GM21447 (cell line): ENCODE results near the gene RFPL4A.
"Not testable (repeated sequence)": the region's sequence is repeated elsewhere in the genome, so short reads cannot be mapped to it uniquely, and the experiment has no call there.

Experiments used
- ATAC-seq: cut with Tn5 transposase; IDR thresholded peaks from one replicate; pipeline ENCODE4 v1.9.1; 2021; ENCODE audit not compliant: unreplicated experiment

RFPL4A gene

GRCh38 chr19:55758797-55759196 is at the start of gene RFPL4A:
RFPL4A (plus strand) TSS chr19:55759097; CDS start chr19:55761801, 2,704 bp downstream.
- not testable (repeated sequence) for ATAC-seq

DNA sequence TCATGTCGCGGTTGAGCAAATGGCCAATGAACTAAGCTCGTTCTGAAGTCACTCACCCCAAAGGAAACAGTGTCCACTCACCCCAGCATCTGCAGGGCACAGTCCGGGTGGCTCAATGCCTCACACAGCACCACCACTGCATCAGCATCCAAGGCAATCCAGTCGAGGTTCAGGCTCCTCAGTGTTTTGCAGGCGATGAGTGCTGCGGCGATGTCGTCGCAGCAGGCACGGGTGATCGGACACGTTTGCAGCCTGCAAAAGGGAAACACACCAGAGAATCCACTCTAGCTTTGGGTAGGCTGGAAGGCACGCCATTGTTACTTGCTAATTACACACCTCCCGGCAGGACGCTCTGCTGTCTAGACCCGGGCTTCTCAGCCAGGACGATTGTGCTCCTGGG is 47.2 kb upstream of the RFPL4A start:
- ATAC-seq: no peak

- ATAC-seq: no peak
These were observed 45.9 kb upstream of the RFPL4A start for GRCh38 chr19:55712804-55713631.

- ATAC-seq: no peak
These were observed 42.4 kb upstream of the RFPL4A start for GRCh38 chr19:55716531-55716930.

DNA sequence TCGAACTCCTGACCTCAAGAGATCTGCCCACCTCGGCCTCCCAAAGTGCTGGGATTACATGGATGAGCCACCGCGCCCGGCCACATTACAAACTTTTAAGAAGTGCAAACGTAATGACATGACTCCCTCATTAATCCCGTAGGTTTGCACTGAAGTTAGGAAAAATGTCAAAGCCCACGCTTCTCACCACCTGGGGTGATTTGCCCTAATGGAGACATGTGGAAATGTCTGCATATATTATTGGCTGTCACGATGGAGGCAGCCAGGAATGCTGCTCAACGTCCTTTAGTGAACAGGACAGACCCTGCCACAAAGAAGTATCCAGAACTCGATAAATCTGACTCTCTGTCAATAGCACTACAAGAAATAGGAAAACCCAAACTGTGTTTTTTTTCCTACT is 41.6 kb upstream of the RFPL4A start:
- no peak for ATAC-seq

GRCh38 chr19:55717879-55718711 is 40.8 kb upstream of the RFPL4A start:
- ATAC-seq: not testable (repeated sequence)

DNA sequence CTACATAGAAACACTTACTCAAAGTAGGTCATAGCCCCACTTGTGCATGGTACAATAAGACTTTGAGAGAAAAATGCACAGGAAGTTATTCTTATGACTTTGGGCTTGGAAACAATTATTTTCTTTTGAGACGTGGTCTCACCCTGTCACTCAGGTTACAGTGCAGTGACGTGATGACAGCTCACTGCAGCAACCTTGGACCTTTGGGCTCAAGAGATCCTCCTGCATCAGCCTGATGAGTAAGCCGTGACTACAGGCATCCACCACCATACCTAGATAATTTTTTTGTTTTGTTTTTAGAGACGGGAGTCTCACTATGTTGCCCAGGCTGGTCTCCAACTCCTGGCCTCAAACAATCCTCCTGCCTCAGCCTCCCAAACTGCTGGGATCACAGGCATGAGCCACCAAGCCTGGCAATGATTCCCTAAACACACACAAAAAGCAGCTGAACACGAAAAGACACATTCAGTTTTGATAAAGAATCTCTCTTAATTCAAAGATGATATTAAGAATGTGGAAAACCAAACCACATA is 38.6 kb upstream of the RFPL4A start:
- ATAC-seq: no peak

GRCh38 chr19:55720801-55721200 is 38.1 kb upstream of the RFPL4A start:
- ATAC-seq: no peak

- ATAC-seq: no peak
These were observed 35.4 kb upstream of the RFPL4A start for GRCh38 chr19:55723491-55723890.

- ATAC-seq: not testable (repeated sequence)
These were observed 28.5 kb upstream of the RFPL4A start for GRCh38 chr19:55730378-55730777.

DNA sequence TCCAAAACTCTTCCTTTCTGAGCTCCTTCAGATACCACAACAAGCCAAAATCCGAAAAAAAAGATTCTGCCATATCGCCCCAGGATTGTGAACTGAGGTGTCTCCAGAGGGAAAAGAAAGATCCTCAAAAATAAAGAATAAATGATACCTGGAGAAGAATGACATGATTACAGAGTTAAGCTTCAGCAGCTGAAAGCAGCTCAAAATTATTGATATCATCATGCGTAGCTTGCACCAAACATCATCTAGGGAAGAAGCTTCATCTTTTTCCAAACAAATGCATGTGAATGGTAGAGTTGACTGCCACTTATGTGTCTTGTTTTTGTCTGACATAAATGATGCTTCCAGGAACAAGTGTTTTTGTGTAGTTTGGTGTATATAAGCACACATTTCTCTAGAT is 20.6 kb upstream of the RFPL4A start, which contains the start of gene NLRP9:
Gene NLRP9, minus strand, starts transcription at position 101 of the 400 bp plus-strand sequence. Its CDS starts 28 bp downstream, at position 73.
- ATAC-seq: no peak

GRCh38 chr19:55750715-55751114 is 8.2 kb upstream of the RFPL4A start:
- no peak for ATAC-seq

DNA sequence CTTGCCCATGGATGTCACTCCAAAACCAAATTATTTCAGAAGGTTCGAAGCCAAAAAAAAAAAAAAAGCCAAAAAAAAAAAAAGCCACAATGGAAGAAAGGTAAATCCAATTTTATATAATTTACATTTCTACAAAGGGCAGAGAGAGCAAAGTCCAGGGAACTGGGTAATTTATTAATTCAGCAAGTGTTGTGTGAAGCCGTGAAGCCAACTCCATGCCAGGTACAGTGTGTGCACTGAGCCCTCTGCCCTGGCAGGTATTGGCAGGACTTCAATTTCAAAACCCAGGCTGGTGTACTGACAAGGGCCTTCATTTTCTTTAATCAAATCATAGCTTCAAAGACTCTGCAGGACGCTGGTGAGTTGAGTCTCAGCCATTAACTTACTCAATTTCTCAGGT is 5.5 kb upstream of the RFPL4A start:
- no peak for ATAC-seq

DNA sequence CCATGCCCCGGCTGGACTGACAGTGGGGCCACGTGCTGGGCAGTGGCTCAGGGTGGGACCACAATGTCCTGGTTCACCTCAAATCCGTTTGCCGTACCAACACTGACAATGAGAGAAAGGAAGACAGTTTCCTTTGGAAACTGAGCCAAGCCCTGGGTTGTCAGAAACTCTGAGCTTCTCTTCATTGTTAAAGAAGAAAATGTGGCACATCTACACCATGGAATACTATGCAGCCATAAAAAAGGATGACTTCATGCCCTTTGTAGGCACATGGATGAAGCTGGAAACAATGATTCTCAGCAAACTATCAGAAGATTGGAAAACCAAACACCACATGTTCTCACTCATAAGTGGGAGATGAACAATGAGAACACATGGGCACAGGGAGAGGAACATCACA is 2.1 kb upstream of the RFPL4A start:
- not testable (repeated sequence) for ATAC-seq

GRCh38 chr19:55766466-55766865 is 7.6 kb downstream of the RFPL4A start:
- ATAC-seq: no peak

DNA sequence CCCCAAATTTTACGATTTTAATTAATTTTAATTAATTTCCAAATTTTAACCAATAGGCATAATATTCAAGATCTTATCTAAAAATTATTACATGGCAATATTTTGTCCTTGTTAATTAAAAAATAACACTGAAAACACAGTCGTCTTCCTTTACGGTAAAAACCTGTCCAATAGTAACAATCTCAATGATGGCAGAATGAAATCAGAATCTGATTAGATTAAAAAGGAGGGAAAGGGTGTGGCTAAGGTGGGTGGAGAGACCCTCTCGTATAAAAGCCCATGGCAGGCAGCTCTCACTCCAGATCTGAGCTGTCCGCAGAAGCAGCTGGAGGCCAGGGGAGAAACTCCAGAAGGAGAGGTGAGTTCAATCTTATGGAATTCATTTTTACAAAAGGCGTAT is 9.9 kb downstream of the RFPL4A start, which contains the start of gene RFPL4AL1:
Gene RFPL4AL1, plus strand, starts transcription at position 301 of the 400 bp plus-strand sequence. CDS start 2,687 bp downstream, outside the sequence.
- ATAC-seq: not testable (repeated sequence)

DNA sequence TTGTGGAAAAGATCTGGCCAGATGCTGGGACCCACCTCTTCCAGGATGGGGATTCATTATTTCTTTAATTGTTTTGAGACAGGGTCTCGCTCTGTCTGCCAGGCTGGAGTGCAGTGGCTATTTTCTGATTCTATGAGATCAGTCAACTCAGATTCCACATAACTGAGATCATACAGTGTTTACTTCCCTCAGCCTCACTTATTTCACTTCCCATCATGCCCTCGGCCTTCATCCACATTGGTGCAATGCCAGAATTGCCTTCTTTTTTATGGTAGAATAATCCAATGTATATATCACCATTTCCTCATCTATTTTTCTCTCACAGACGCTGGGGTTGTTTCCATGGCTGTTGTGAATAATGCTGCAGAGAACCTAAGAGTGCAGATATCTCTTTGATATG is 10.7 kb downstream of the RFPL4A start:
- not testable (repeated sequence) for ATAC-seq

DNA sequence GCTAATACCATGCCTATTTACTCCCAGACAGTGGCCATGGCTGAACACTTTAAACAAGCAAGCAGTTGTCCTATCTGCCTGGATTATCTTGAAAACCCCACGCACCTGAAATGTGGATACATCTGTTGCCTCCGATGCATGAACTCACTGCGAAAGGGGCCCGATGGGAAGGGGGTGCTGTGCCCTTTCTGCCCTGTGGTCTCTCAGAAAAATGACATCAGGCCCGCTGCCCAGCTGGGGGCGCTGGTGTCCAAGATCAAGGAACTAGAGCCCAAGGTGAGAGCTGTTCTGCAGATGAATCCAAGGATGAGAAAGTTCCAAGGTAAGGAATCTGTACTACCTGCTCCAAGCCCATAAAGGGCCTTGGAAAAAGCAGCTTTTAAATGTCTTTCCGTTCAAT is 18.6 kb downstream of the RFPL4A start:
- ATAC-seq: no peak

GRCh38 chr19:55778331-55778730 is 19.4 kb downstream of the RFPL4A start:
- no peak for ATAC-seq

DNA sequence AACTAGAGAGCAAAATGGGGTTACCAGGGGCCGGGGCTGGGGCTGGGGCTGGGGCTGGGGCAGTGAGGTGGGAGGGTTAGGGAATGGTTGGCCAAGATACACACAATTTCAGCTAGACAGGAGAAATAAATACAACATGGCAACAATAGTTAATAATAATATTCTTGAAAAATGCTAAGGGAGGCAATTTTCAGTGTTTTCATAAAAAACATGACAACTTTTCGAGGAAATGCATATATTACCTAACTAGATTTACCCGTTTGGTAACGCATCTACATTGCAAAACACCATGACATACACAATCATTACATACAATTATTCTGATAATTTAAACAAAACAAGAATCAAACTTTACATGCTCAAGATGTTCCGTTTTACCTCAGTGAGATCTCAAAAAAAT is 22.2 kb downstream of the RFPL4A start:
- ATAC-seq: no peak

- ATAC-seq: no peak
These were observed 36.1 kb downstream of the RFPL4A start for GRCh38 chr19:55795021-55795420.
